AG10803 (cell line): ENCODE results near the gene RPL15.

Source experiments
- DNase-seq: peaks from one replicate; pipeline ENCODE4 v3.0.0; 2010; ENCODE audit warnings: low read depth
- H3K4me3 ChIP-seq: 2 replicates; pipeline ENCODE4 v1.5.1; 2011; ENCODE audit warnings: mild to moderate bottlenecking, low read length, control low read depth
- TF ChIP-seq, protein P1 (sequence below): conservative IDR thresholded peaks from 2 replicates; pipeline ENCODE4 v1.5.1; 2011; ENCODE audit warnings: mild to moderate bottlenecking, low read length, control low read depth, inconsistent platforms

Gene RPL15

DNA sequence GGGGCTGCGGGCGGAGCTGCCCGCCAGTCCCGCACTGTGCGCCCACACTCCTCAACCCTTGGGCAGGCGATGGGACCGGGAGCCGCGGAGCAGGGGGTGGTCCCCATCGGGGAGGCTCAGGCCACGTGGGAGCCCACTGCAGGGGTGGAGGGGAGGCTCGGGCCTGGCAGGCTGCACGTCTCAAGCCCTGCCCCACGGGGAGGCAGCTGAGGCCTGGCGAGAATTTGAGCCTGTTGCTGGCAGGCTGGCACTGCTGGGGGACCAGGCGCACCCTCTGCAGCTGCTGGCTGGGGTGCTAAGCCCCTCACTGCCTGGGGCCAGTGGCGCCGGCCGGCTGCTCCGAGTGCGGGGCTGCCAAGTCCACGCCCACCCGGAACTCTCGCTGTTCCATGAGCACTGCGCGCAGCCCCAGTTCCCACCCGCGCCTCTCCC, 34.4 kb upstream of the RPL15 start:
- H3K4me3 ChIP-seq, result no peak overlapping the region
- TF ChIP-seq, protein P1, sequence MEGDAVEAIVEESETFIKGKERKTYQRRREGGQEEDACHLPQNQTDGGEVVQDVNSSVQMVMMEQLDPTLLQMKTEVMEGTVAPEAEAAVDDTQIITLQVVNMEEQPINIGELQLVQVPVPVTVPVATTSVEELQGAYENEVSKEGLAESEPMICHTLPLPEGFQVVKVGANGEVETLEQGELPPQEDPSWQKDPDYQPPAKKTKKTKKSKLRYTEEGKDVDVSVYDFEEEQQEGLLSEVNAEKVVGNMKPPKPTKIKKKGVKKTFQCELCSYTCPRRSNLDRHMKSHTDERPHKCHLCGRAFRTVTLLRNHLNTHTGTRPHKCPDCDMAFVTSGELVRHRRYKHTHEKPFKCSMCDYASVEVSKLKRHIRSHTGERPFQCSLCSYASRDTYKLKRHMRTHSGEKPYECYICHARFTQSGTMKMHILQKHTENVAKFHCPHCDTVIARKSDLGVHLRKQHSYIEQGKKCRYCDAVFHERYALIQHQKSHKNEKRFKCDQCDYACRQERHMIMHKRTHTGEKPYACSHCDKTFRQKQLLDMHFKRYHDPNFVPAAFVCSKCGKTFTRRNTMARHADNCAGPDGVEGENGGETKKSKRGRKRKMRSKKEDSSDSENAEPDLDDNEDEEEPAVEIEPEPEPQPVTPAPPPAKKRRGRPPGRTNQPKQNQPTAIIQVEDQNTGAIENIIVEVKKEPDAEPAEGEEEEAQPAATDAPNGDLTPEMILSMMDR, result no peak
- DNase-seq, result no peak

DNA sequence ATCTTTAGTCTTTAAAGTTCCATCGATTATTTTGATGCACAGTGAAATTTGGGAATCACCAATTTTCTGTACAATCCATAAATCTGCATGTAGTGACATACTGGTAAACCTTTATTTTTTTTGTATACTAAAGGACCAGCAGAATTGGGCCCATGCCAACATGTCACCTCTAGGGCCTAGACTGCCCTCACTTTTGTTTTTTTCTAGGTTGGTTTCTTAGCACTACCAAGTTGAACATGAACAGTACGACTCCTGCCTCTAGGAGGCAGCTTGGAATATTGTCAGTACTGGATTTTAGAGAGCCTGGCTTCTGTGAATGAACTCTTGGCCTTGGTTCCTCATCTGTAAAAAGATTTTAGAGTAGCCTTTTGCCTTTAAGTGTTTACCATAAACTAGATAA, 32.5 kb upstream of the RPL15 start:
- H3K4me3 ChIP-seq, result no peak overlapping the region
- TF ChIP-seq, protein P1, result 0 out of 2 replicates have a peak, but pooled peaks have one; percentile 8
- DNase-seq, result peak; percentile 3

DNA sequence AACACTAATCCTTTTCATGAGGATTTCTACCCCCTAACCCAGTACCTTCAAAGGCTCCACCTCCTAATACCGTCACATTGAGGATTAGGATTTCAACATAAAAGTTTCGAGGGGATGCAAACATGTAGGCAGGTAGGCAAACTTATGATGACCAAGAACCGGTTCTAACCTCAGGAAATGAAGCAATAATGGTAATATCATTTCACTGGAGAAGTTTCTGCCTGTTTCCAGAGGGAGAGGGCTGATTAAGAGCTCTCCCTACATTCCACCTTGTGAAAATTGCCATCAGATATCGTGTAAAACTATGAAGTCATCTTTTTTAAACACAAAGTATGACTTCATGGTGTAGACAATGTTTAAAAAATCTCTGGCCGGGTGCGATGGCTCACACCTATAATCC, 31.7 kb upstream of the RPL15 start:
- DNase-seq, result no peak
- TF ChIP-seq, protein P1, result no peak
- no peak overlapping the region for H3K4me3 ChIP-seq

DNA sequence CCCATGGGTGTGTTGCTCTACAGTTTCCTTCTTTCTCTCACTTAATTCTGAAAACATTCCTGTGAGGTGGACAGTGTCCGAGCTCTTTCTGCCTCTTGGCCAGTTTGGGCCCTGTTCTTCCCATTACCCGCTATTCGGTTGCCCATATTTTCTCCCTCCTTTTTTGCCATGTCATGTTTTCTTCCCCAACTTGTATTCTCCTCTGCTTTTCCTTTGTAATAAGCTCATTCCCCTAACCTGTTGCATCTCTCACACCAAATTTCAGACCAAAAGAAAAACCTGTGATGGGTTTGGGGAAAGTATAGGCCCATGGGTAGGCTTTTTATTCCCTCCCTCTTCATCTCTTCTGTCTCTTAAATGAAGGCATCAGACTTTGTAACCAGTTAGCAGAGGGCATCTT, 30.6 kb upstream of the RPL15 start:
- no peak for DNase-seq
- H3K4me3 ChIP-seq, result no peak overlapping the region
- TF ChIP-seq, protein P1, result no peak

DNA sequence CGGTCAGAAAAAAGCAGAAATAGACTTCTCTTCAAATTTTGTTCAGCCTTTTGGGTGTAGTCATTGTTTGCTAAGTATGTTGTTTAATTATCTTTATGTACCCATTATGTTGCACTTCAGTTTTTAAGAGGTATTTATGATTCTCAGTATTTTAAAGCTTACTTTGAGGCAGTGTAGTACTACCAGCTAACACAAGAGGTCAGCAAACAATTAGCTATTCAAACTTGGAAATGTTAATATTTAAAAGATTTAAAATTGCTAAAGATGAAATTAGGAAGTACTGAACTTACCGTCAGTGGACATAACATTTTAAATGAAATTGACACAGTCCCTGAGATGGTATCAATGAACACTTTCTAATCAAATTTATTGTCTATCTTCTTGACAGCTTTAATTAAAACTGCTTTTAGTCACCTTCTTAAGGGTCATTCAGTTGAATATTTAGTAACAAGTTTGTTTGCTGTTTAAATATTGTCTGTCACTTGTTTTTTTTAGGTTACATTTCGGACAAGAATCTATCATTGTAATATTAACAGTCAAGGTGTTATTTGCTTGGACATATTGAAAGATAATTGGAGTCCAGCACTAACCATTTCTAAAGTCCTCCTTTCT, 28.2 kb upstream of the RPL15 start:
- peak; percentile 56 for DNase-seq
- TF ChIP-seq, protein P1, result peak; percentile 89
- no peak overlapping the region for H3K4me3 ChIP-seq

DNA sequence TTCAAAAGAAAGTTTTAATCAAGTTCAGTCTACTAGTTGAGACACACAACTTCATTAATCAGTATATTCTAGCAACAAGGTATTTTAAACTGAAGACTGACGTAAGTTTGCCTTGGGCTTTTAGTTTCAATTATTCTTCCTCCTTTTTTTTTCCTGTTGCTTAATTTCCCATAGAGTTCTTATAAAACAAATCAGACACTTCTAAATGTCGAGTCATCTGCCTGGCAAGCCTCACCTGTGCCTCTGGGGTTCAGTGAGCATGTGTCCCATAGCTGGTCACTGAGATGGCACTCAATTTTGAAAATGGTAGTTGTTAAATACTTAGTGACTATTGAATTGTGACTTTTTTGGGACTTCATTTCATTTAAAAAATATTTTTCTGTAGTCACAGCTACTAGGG, 27.5 kb upstream of the RPL15 start:
- TF ChIP-seq, protein P1, result no peak
- no peak overlapping the region for H3K4me3 ChIP-seq
- no peak for DNase-seq

DNA sequence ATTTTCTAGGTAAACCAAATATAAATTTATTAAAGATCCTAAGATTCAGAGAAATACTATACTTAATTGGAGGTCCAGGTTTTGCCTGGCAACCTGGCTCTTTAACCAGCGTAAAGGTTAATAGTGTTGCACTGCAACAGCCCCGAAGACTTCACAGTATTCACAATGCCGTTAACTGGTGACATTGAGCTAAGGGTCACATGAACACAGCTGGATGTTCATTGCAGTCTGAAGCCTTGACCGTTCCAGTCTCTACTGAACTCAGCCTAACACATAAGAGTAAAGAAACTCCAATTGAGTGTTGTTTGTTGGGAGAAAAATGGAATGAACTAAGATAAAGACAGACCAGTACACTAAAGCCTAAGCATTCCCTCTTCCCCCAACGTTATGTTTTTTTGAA, 27.0 kb upstream of the RPL15 start:
- no peak overlapping the region for H3K4me3 ChIP-seq
- TF ChIP-seq, protein P1, result no peak
- DNase-seq, result no peak
